Dendritic cell treated with granulocyte-macrophage colony-stimulating factor and Interleukin-4, amounts not matched to agents 40 ng/mL and 50 ng/mL, for 4 days (primary cell): ENCODE measurements around the gene WNK4.

ENCODE experiments used
- H3K27ac Mint-ChIP-seq: one replicate; pipeline ENCODE4 v1.8.0; 2022; ENCODE audit warnings: mild to moderate bottlenecking, mixed read lengths
- H3K27me3 Mint-ChIP-seq: one replicate; pipeline ENCODE4 v1.8.0; 2022; ENCODE audit warnings: mild to moderate bottlenecking, mixed read lengths
- H3K36me3 Mint-ChIP-seq: one replicate; pipeline ENCODE4 v1.8.0; 2022; ENCODE audit warnings: low read depth, mixed read lengths
- H3K4me1 Mint-ChIP-seq: one replicate; pipeline ENCODE4 v1.8.0; 2022; ENCODE audit warnings: low read depth, mixed read lengths
- H3K4me3 Mint-ChIP-seq: one replicate; pipeline ENCODE4 v1.8.0; 2022; ENCODE audit warnings: mild to moderate bottlenecking, moderate library complexity, mixed read lengths
- H3K9me3 Mint-ChIP-seq: one replicate; pipeline ENCODE4 v1.8.0; 2022; ENCODE audit warnings: mixed read lengths
- intact Hi-C: fragments of 100-400 bp; cut with micrococcal nuclease; formaldehyde crosslinking; loops from one replicate; pipeline ENCODE4 v1.15.0; 2022

Gene WNK4

DNA sequence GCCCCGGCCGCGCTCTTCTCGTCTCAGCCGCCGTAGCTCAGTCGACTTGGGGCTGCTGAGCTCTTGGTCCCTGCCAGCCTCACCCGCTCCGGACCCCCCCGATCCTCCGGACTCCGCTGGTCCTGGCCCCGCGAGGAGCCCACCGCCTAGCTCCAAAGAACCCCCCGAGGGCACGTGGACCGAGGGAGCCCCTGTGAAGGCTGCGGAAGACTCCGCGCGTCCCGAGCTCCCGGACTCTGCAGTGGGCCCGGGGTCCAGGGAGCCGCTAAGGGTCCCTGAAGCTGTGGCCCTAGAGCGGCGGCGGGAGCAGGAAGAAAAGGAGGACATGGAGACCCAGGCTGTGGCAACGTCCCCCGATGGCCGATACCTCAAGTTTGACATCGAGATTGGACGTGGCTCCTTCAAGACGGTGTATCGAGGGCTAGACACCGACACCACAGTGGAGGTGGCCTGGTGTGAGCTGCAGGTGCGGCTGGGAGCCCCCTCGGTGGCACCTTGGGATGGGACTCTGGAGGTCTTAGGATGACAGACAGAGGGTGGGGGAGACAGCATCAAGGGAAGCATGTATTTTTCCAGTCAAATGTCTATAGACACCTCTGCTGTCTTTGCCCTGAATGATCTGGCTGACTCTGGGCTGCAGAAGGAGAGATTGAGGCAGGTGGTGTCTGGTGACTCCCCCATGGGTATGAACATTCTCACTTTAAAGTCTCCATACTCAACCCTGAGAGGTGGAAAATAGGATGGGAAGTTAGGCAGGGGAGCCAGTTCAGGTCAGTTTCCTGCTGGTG, 635 bp downstream of the WNK4 start:
- Mint-ChIP-seq H3K4me1 (peaks cover 45% of the 10 kb centered on the region), H3K27ac (no peak overlapping the region), H3K9me3 (no peaks in the 10 kb centered on the region), H3K27me3 (peaks cover 71% of the 10 kb centered on the region), H3K36me3 (peaks cover 40% of the 10 kb centered on the region), H3K4me3 (no peak overlapping the region)
- intact Hi-C loops, result no loop called here

DNA sequence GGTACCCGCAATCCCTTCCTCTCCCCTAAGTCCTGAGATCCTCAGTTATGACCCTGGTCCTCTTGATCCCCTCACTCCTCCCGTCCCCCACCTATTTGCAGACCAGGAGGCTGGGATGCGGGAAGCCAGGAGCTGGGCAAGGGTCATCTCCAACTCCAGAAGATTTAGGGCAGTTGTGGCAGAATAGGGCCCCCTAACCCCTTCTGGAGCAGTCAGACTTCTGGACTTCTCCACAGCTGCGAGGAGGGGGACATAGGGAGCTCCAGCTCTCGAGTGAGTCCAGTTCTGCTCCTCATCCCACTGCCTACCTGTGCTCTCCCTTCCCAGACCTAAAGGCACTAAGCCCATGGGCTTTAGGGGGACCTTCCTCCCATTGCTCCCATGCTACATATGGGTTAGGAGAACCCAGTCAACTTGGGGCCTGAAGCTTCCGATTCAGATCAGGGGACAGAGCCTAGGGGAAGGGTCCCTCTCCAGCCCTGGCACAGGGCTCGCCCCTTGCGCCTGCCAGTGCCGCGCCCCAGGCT, 1.3 kb downstream of the WNK4 start:
- peaks cover 45% of the 10 kb centered on the region for H3K4me1 Mint-ChIP-seq
- no peak overlapping the region for H3K4me3 Mint-ChIP-seq
- H3K27ac Mint-ChIP-seq, result no peak overlapping the region
- H3K36me3 Mint-ChIP-seq, result peaks cover 33% of the 10 kb centered on the region
- peaks cover 77% of the 10 kb centered on the region for H3K27me3 Mint-ChIP-seq
- intact Hi-C loops, result no loop called here
- no peaks in the 10 kb centered on the region for H3K9me3 Mint-ChIP-seq

GRCh38 chr17:42782166-42783061, 2.0 kb downstream of the WNK4 start:
- H3K4me3 Mint-ChIP-seq, result no peak overlapping the region
- no peak overlapping the region for H3K27ac Mint-ChIP-seq
- peaks cover 48% of the 10 kb centered on the region for H3K4me1 Mint-ChIP-seq
- H3K36me3 Mint-ChIP-seq, result peaks cover 28% of the 10 kb centered on the region
- H3K27me3 Mint-ChIP-seq, result peaks cover 83% of the 10 kb centered on the region
- intact Hi-C loops, result no loop called here
- H3K9me3 Mint-ChIP-seq, result no peaks in the 10 kb centered on the region

DNA sequence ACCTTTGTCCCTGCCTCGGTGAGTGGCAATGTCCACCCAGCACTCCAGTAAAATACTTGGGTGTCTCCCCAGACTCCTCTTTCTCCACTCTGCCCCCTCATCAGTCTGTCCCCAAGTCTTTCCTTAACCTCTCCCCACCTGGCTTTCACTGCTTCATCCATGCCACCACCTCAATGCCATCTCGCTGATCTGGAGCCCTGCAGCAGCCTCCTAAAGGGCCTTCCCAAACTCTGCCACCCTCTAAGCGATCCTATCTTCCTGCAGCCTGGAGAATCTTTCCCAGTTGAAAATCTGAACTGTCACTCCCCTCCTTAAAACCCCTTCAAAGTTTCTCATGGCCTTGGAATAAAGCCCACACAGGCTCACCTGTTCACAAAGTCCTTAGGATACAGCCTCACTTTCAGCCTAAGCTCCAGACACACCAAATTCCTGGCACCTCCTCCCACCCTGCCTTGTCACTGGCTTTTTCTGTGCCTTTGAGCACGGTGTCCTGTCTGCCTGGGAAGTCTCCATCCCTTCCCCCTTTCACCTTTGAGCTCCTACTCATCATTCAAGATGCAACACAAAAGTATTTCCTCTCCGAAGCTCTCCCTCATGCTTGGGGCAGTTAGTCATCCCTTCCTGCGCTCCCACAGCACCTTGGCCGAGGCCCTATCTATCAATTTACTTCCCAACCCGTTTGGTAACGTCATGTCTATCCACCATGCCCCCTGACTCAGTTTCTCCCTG, 2.8 kb downstream of the WNK4 start:
- peaks cover 19% of the 10 kb centered on the region for H3K36me3 Mint-ChIP-seq

GRCh38 chr17:42783791-42784138, 3.4 kb downstream of the WNK4 start:
- H3K4me1 Mint-ChIP-seq, result peaks cover 52% of the 10 kb centered on the region
- no peak overlapping the region for H3K27ac Mint-ChIP-seq
- H3K4me3 Mint-ChIP-seq, result no peak overlapping the region
- peaks cover 14% of the 10 kb centered on the region for H3K36me3 Mint-ChIP-seq
- peaks cover 96% of the 10 kb centered on the region for H3K27me3 Mint-ChIP-seq
- intact Hi-C loops, result no loop called here
- no peaks in the 10 kb centered on the region for H3K9me3 Mint-ChIP-seq

More for the DNA sequence above, 2.8 kb downstream of the WNK4 start:
- Mint-ChIP-seq H3K27me3 (peaks cover 91% of the 10 kb centered on the region), H3K4me3 (no peak overlapping the region), H3K9me3 (no peaks in the 10 kb centered on the region), H3K27ac (no peak overlapping the region), H3K4me1 (peaks cover 52% of the 10 kb centered on the region)
- intact Hi-C loops, result no loop called here

GRCh38 chr17:42784409-42784808, 4.0 kb downstream of the WNK4 start:
- peaks cover 47% of the 10 kb centered on the region for H3K4me1 Mint-ChIP-seq
- H3K36me3 Mint-ChIP-seq, result peaks cover 8% of the 10 kb centered on the region
- no peak overlapping the region for H3K4me3 Mint-ChIP-seq
- H3K9me3 Mint-ChIP-seq, result no peaks in the 10 kb centered on the region
- no peak overlapping the region for H3K27ac Mint-ChIP-seq
- H3K27me3 Mint-ChIP-seq, result peaks cover 95% of the 10 kb centered on the region
- intact Hi-C loops, result no loop called here

- Mint-ChIP-seq H3K36me3 (peaks cover 2% of the 10 kb centered on the region), H3K9me3 (no peaks in the 10 kb centered on the region), H3K27ac (no peak overlapping the region), H3K4me1 (peaks cover 41% of the 10 kb centered on the region), H3K4me3 (peak overlapping the region; percentile 17), H3K27me3 (peaks cover 93% of the 10 kb centered on the region)
- intact Hi-C loops, result no loop called here
Measured at GRCh38 chr17:42784811-42785592, 4.6 kb downstream of the WNK4 start.

DNA sequence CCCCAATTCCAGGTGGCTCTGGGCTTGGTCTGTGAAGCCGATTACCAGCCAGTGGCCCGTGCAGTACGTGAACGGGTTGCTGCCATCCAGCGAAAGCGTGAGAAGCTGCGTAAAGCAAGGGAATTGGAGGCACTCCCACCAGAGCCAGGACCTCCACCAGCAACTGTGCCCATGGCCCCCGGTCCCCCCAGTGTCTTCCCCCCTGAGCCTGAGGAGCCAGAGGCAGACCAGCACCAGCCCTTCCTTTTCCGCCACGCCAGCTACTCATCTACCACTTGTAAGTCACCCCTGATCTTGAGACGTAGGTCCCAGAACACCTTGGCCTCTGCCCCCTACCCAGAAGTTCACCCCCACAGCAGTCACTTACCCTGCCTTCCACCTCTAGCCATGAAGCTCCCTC, 6.9 kb downstream of the WNK4 start:
- no peak overlapping the region for H3K27ac Mint-ChIP-seq
- H3K27me3 Mint-ChIP-seq, result peaks cover 83% of the 10 kb centered on the region
- H3K36me3 Mint-ChIP-seq, result no peaks in the 10 kb centered on the region
- peaks cover 38% of the 10 kb centered on the region for H3K4me1 Mint-ChIP-seq
- intact Hi-C loops, result no loop called here
- H3K9me3 Mint-ChIP-seq, result no peaks in the 10 kb centered on the region
- no peak overlapping the region for H3K4me3 Mint-ChIP-seq

DNA sequence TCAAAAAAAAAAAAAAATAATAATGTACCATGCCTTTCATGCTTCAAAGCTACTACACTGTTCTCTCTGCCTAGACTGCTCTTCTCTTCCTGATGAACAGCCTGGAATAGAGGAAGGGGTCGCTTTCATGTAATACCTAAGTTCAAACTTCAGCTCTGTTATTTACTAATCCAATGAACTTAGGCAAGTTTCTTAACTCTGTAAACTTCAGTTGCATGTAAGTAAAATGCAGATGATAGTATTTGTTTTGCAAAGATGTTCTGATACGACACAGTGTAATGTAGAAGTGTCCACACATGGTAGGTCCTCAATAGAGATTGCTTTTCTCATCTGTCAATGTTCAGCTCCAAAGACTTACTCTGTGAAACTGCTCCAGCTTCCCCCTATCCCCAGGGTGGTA, 11.5 kb downstream of the WNK4 start:
- Mint-ChIP-seq H3K36me3 (peaks cover 14% of the 10 kb centered on the region), H3K4me1 (peaks cover 28% of the 10 kb centered on the region), H3K9me3 (no peaks in the 10 kb centered on the region), H3K27ac (no peak overlapping the region), H3K4me3 (no peak overlapping the region), H3K27me3 (peaks cover 41% of the 10 kb centered on the region)
- intact Hi-C loops, result no loop called here

- Mint-ChIP-seq H3K27me3 (peaks cover 35% of the 10 kb centered on the region), H3K27ac (no peak overlapping the region), H3K4me3 (no peak overlapping the region), H3K9me3 (no peaks in the 10 kb centered on the region), H3K4me1 (peaks cover 27% of the 10 kb centered on the region), H3K36me3 (peaks cover 14% of the 10 kb centered on the region)
- intact Hi-C loops, result no loop called here
Measured at GRCh38 chr17:42792545-42792944, 12.1 kb downstream of the WNK4 start.

GRCh38 chr17:42795061-42795460, 14.7 kb downstream of the WNK4 start:
- peaks cover 14% of the 10 kb centered on the region for H3K36me3 Mint-ChIP-seq
- H3K4me3 Mint-ChIP-seq, result no peak overlapping the region
- intact Hi-C loops, result no loop called here
- peaks cover 30% of the 10 kb centered on the region for H3K4me1 Mint-ChIP-seq
- peaks cover 15% of the 10 kb centered on the region for H3K27me3 Mint-ChIP-seq
- peak overlapping the region; percentile 33 for H3K27ac Mint-ChIP-seq
- H3K9me3 Mint-ChIP-seq, result no peaks in the 10 kb centered on the region

DNA sequence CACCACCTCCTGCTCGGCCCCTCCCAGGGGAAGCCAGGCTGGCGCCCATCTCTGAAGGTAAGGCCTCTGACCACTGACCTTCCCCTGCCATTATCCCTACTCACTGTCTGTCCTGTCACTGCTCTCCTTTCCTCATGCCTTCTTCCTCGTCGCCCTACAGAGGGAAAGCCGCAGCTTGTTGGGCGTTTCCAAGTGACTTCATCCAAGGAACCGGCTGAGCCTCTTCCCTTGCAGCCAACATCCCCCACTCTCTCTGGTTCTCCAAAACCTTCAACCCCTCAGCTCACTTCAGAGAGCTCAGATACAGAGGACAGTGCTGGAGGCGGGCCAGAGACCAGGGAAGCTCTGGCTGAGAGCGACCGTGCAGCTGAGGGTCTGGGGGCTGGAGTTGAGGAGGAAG, 15.1 kb downstream of the WNK4 start:
- no peak overlapping the region for H3K4me3 Mint-ChIP-seq
- intact Hi-C loops, result no loop called here
- peaks cover 30% of the 10 kb centered on the region for H3K4me1 Mint-ChIP-seq
- no peaks in the 10 kb centered on the region for H3K9me3 Mint-ChIP-seq
- H3K27me3 Mint-ChIP-seq, result peaks cover 15% of the 10 kb centered on the region
- H3K27ac Mint-ChIP-seq, result no peak overlapping the region
- H3K36me3 Mint-ChIP-seq, result peaks cover 14% of the 10 kb centered on the region

DNA sequence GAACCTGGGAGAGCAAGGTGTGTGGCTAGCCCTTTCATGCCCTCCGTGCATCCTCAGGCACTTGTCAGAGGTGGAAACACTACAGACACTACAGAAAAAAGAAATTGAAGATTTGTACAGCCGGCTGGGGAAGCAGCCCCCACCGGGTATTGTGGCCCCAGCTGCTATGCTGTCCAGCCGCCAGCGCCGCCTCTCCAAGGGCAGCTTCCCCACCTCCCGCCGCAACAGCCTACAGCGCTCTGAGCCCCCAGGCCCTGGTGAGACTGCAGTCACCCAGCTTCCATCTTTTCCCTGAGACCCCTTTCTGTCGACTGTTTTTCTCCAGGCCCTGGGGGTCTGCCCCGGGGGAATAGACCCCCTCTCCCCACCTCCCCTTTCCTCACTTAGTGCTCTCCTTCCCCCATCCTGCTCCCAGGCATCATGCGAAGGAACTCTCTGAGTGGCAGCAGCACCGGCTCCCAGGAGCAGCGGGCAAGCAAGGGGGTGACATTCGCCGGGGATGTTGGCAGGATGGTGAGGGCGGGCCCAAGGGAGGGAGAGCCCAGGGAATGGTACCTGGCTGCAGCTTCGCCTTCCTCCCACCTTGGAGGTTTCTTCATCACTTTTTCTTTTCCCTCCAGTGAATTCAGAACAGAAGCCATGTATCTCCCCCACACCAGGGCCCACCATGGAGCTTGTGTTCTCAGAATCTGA, 15.8 kb downstream of the WNK4 start:
- no peaks in the 10 kb centered on the region for H3K9me3 Mint-ChIP-seq
- no peak overlapping the region for H3K4me3 Mint-ChIP-seq
- peaks cover 30% of the 10 kb centered on the region for H3K4me1 Mint-ChIP-seq
- H3K36me3 Mint-ChIP-seq, result peaks cover 14% of the 10 kb centered on the region
- intact Hi-C loops, result no loop called here
- H3K27ac Mint-ChIP-seq, result no peak overlapping the region
- H3K27me3 Mint-ChIP-seq, result peaks cover 10% of the 10 kb centered on the region
